HL-60 (cell line): Measurements from ENCODE around the gene FARP1.

Source experiments
- POLR2AphosphoS5 ChIP-seq: IDR thresholded peaks from 2 replicates; pipeline ENCODE4 v1.6.1; 2012; ENCODE audit warnings: low read depth
- SPI1 ChIP-seq: IDR thresholded peaks from 2 replicates; pipeline ENCODE4 v1.6.1; 2012; ENCODE audit warnings: low read depth, mild to moderate bottlenecking, borderline replicate concordance
- TF ChIP-seq, protein P1 (sequence below): IDR thresholded peaks from one replicate; pipeline ENCODE4 v1.5.1; 2011; ENCODE audit warnings: low read length, control low read depth, inconsistent platforms; ENCODE audit not compliant: insufficient read depth
- TF ChIP-seq, protein P2 (sequence below): IDR thresholded peaks from 2 replicates; pipeline ENCODE4 v1.6.1; 2012; ENCODE audit warnings: low read depth; ENCODE audit not compliant: insufficient replicate concordance

DNA sequence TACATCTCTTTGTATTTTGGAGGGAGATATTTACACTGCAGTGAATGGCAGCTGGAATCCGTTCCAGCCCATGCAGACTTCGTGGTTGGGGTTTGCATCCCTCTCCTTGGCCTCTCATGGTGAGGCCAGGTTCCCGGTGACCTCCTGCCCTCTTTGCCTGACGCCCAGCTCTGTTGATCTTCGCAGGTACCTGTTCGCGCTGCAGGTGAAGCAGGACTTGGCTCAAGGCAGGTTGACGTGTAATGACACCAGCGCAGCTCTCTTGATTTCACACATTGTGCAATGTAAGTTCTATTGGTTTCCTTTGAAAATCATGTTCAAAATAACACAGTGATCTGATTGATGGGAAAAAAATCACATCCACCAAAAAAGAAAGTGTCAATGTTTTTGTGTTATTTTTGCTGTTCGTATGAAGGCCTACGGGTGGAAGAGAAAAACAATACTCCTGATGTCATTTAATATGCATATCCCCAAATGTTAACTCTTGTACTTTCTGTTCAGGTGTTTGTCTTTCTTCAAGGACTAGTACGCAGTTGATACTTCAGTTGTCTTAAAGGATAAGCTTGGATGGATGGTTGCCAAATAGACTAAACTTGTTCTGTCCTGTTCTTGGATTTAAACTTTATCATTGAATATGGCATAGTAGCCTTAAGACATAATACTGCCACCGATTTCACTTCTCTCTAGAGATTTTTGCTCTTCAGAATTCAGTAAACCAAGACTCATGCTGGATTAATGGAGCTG is 234.9 kb downstream of the FARP1 start:
- TF ChIP-seq, protein P1, sequence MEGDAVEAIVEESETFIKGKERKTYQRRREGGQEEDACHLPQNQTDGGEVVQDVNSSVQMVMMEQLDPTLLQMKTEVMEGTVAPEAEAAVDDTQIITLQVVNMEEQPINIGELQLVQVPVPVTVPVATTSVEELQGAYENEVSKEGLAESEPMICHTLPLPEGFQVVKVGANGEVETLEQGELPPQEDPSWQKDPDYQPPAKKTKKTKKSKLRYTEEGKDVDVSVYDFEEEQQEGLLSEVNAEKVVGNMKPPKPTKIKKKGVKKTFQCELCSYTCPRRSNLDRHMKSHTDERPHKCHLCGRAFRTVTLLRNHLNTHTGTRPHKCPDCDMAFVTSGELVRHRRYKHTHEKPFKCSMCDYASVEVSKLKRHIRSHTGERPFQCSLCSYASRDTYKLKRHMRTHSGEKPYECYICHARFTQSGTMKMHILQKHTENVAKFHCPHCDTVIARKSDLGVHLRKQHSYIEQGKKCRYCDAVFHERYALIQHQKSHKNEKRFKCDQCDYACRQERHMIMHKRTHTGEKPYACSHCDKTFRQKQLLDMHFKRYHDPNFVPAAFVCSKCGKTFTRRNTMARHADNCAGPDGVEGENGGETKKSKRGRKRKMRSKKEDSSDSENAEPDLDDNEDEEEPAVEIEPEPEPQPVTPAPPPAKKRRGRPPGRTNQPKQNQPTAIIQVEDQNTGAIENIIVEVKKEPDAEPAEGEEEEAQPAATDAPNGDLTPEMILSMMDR, result no peak
- TF ChIP-seq, protein P2, sequence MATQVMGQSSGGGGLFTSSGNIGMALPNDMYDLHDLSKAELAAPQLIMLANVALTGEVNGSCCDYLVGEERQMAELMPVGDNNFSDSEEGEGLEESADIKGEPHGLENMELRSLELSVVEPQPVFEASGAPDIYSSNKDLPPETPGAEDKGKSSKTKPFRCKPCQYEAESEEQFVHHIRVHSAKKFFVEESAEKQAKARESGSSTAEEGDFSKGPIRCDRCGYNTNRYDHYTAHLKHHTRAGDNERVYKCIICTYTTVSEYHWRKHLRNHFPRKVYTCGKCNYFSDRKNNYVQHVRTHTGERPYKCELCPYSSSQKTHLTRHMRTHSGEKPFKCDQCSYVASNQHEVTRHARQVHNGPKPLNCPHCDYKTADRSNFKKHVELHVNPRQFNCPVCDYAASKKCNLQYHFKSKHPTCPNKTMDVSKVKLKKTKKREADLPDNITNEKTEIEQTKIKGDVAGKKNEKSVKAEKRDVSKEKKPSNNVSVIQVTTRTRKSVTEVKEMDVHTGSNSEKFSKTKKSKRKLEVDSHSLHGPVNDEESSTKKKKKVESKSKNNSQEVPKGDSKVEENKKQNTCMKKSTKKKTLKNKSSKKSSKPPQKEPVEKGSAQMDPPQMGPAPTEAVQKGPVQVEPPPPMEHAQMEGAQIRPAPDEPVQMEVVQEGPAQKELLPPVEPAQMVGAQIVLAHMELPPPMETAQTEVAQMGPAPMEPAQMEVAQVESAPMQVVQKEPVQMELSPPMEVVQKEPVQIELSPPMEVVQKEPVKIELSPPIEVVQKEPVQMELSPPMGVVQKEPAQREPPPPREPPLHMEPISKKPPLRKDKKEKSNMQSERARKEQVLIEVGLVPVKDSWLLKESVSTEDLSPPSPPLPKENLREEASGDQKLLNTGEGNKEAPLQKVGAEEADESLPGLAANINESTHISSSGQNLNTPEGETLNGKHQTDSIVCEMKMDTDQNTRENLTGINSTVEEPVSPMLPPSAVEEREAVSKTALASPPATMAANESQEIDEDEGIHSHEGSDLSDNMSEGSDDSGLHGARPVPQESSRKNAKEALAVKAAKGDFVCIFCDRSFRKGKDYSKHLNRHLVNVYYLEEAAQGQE, result no peak
- TF ChIP-seq SPI1, result no peak
- TF ChIP-seq POLR2AphosphoS5, result no peak
